ENCODE results near the gene NUCB1.
"Not testable (repeated sequence)": the region's sequence is repeated elsewhere in the genome, so short reads cannot be mapped to it uniquely, and the experiment has no call there.

Gene NUCB1

GRCh38 chr19:48874303-48875135, 25.6 kb upstream of the NUCB1 start:
- DNase-seq, result peak; percentile 31

GRCh38 chr19:48876043-48876981, 23.8 kb upstream of the NUCB1 start:
- not testable (repeated sequence) for DNase-seq

GRCh38 chr19:48877855-48878195, 22.3 kb upstream of the NUCB1 start:
- DNase-seq, result no peak

GRCh38 chr19:48878196-48879024, 21.7 kb upstream of the NUCB1 start:
- no peak for DNase-seq

GRCh38 chr19:48879025-48879637, 21.0 kb upstream of the NUCB1 start:
- DNase-seq, result no peak

GRCh38 chr19:48879696-48880095, 20.4 kb upstream of the NUCB1 start:
- DNase-seq, result not testable (repeated sequence)

GRCh38 chr19:48881741-48882657, 18.1 kb upstream of the NUCB1 start:
- peak; percentile 49 for DNase-seq

GRCh38 chr19:48883726-48884125, 16.4 kb upstream of the NUCB1 start:
- no peak for DNase-seq

GRCh38 chr19:48887861-48888612, 12.1 kb upstream of the NUCB1 start:
- DNase-seq, result no peak

GRCh38 chr19:48889496-48889895, 10.6 kb upstream of the NUCB1 start:
- DNase-seq, result not testable (repeated sequence)

GRCh38 chr19:48890551-48890950, 9.6 kb upstream of the NUCB1 start:
- no peak for DNase-seq

GRCh38 chr19:48895226-48895625, 4.9 kb upstream of the NUCB1 start:
- DNase-seq, result no peak

GRCh38 chr19:48896191-48896720, 3.9 kb upstream of the NUCB1 start:
- DNase-seq, result peak; percentile 70

- DNase-seq, result no peak
Observed at GRCh38 chr19:48897181-48897580, 2.9 kb upstream of the NUCB1 start.

- DNase-seq, result not testable (repeated sequence)
Observed at GRCh38 chr19:48899386-48899749, 744 bp upstream of the NUCB1 start.

- peak; percentile 28 for DNase-seq
Observed at GRCh38 chr19:48900477-48901406, 630 bp downstream of the NUCB1 start.

GRCh38 chr19:48902291-48902690, 2.2 kb downstream of the NUCB1 start:
- DNase-seq, result not testable (repeated sequence)

- not testable (repeated sequence) for DNase-seq
Observed at GRCh38 chr19:48903788-48904187, 3.7 kb downstream of the NUCB1 start.

- DNase-seq, result no peak
Observed at GRCh38 chr19:48905664-48906063, 5.6 kb downstream of the NUCB1 start.
